SK-N-SH treated with all-trans-retinoic acid at 6 μM for 48 hours (cell line): ENCODE measurements around the gene GRID1.

ENCODE experiments used
- BACH2 ChIP-seq: fragments of 250-450 bp; sonication (Bioruptor Pico); IDR thresholded peaks from 2 replicates; pipeline ENCODE4 v1.9.0; 2021; ENCODE audit warnings: mild to moderate bottlenecking, borderline replicate concordance
- CREB5 ChIP-seq: fragments of 250-450 bp; sonication (Bioruptor Pico); IDR thresholded peaks from 2 replicates; pipeline ENCODE4 v1.5.1; 2020; ENCODE audit warnings: low read depth, mild to moderate bottlenecking, moderate library complexity
- CSDC2 ChIP-seq: fragments of 250-450 bp; sonication (Bioruptor Pico); IDR thresholded peaks from 2 replicates; pipeline ENCODE4 v1.5.0; 2020; ENCODE audit warnings: mild to moderate bottlenecking, moderate library complexity
- PATZ1 ChIP-seq: fragments of 250-450 bp; sonication (Bioruptor Pico); IDR thresholded peaks from 2 replicates; pipeline ENCODE4 v1.8.0; 2020; ENCODE audit warnings: mild to moderate bottlenecking, moderate library complexity, borderline replicate concordance
- ZNF565 ChIP-seq: fragments of 450-650 bp; formaldehyde crosslinking; conservative IDR thresholded peaks from 2 replicates; pipeline ENCODE4 v1.5.0; 2020; ENCODE audit warnings: low read depth, mild to moderate bottlenecking, moderate library complexity

GRCh38 chr10:86109421-86109820 is 257.2 kb downstream of the GRID1 start:
- TF ChIP-seq ZNF565 (no peak), PATZ1 (no peak), CREB5 (CRISPR knock-in tag) (no peak), BACH2 (CRISPR knock-in tag) (no peak), CSDC2 (CRISPR knock-in tag) (no peak)
